GM18909 (cell line): ENCODE measurements around the gene ATG3.
A peak's percentile ranks its signal among the peaks of the same experiment; 100 is the strongest.
"Not testable (repeated sequence)": the region's sequence is repeated elsewhere in the genome, so short reads cannot be mapped to it uniquely, and the experiment has no call there.

ENCODE experiments used
- ATAC-seq: cut with Tn5 transposase; IDR thresholded peaks from one replicate; pipeline ENCODE4 v1.9.1; 2021; ENCODE audit warnings: mild to moderate bottlenecking; ENCODE audit not compliant: unreplicated experiment, poor library complexity

Gene ATG3

GRCh38 chr3:112503304-112503972, 58.3 kb downstream of the ATG3 start:
- ATAC-seq: no peak

GRCh38 chr3:112500621-112501020, 61.1 kb downstream of the ATG3 start:
- ATAC-seq: no peak

GRCh38 chr3:112498914-112499711, 62.6 kb downstream of the ATG3 start, which contains the start of gene BTLA:
Gene BTLA, minus strand, starts transcription at chr3:112499472. Its CDS starts 114 bp downstream, at chr3:112499358.
- ATAC-seq: peak; percentile 63

GRCh38 chr3:112497897-112498548, 63.7 kb downstream of the ATG3 start:
- no peak for ATAC-seq

GRCh38 chr3:112496366-112497067, 65.2 kb downstream of the ATG3 start:
- no peak for ATAC-seq

- not testable (repeated sequence) for ATAC-seq
These were observed 67.4 kb downstream of the ATG3 start for GRCh38 chr3:112494448-112494767.

GRCh38 chr3:112492124-112492523, 69.6 kb downstream of the ATG3 start:
- ATAC-seq: no peak

GRCh38 chr3:112491373-112491772, 70.4 kb downstream of the ATG3 start:
- ATAC-seq: no peak

GRCh38 chr3:112489674-112490479, 71.9 kb downstream of the ATG3 start:
- ATAC-seq: no peak

- no peak for ATAC-seq
These were observed 74.8 kb downstream of the ATG3 start for GRCh38 chr3:112486811-112487505.

- no peak for ATAC-seq
These were observed 77.4 kb downstream of the ATG3 start for GRCh38 chr3:112484352-112484751.

- peak; percentile 68 for ATAC-seq
These were observed 79.1 kb downstream of the ATG3 start for GRCh38 chr3:112482675-112483074.
